ENCODE results near the gene PARP11. TPM values are rescaled to one million over a fixed set of nuclear protein-coding genes. Genes with fewer than 3 reads are reported as not detected.

PARP11 gene
- total and polyA plus RNA-seq, 7 experiments from 2014 or later: 7.2 to 37.4 (median 24.8) TPM

GRCh38 chr12:3832738-3833137 lies 40.5 kb downstream of the PARP11 start:
- H3K27me3 ChIP-seq (ENCODE audit: control insufficient read depth in 2 of 2, insufficient read depth in 2 of 2, low read length in 2 of 2): no peaks in the 10 kb centered on the region
- H3K4me3 ChIP-seq (ENCODE audit: low read length): no peak overlapping the region
- Mint-ChIP-seq H3K4me3 (peak overlapping the region in 3 of 10 donors; percentile 25 to 39 (median 25)), H3K27ac (peak overlapping the region in 3 of 9 donors; percentile 28 to 53 (median 30)), H3K36me3 (peaks cover 0 to 31% (median 30%) of the 10 kb centered on the region in 5 donors), H3K9me3 (peaks cover 0 to 13% (median 0%) of the 10 kb centered on the region in 11 donors), H3K4me1 (peaks cover 22 to 69% (median 59%) of the 10 kb centered on the region in 7 donors), H3K27me3 (no peaks in the 10 kb centered on the region)
- DNase-seq: no peak
- peaks cover 0 to 15% (median 0%) of the 10 kb centered on the region in 3 experiments for H3K36me3 ChIP-seq (ENCODE audit: control insufficient read depth in 2 of 3, insufficient read depth in 3 of 3, low read length in 3 of 3)
- intact Hi-C loops (cut with micrococcal nuclease): no loop called here
- POLR2A ChIA-PET: no interaction called here
- peaks cover 0 to 12% of the 10 kb centered on the region in 2 donors for H3K4me1 ChIP-seq (ENCODE audit: control insufficient read depth in 2 of 2, insufficient read depth in 2 of 2, low read length in 2 of 2)
- CTCF ChIA-PET: no interaction called here
- no peak for ATAC-seq
- H3K27ac ChIP-seq (ENCODE audit: low read depth, low read length): no peak overlapping the region
- no peaks in the 10 kb centered on the region for H3K9me3 ChIP-seq (ENCODE audit: control insufficient read depth in 2 of 3, low read length in 3 of 3)

GRCh38 chr12:3828888-3829287 lies 44.3 kb downstream of the PARP11 start:
- no peak for ATAC-seq
- peaks cover 0 to 2% of the 10 kb centered on the region in 2 donors for H3K4me1 ChIP-seq (ENCODE audit: control insufficient read depth in 2 of 2, insufficient read depth in 2 of 2, low read length in 2 of 2)
- DNase-seq: no peak
- Mint-ChIP-seq H3K27ac (no peak overlapping the region), H3K27me3 (no peaks in the 10 kb centered on the region), H3K4me3 (no peak overlapping the region), H3K36me3 (peaks cover 6 to 34% (median 20%) of the 10 kb centered on the region in 5 donors), H3K4me1 (peaks cover 3 to 31% (median 21%) of the 10 kb centered on the region in 7 donors), H3K9me3 (no peaks in the 10 kb centered on the region)
- H3K9me3 ChIP-seq (ENCODE audit: control insufficient read depth in 2 of 3, low read length in 3 of 3): no peaks in the 10 kb centered on the region
- peaks cover 0 to 40% (median 3%) of the 10 kb centered on the region in 3 experiments for H3K36me3 ChIP-seq (ENCODE audit: control insufficient read depth in 2 of 3, insufficient read depth in 3 of 3, low read length in 3 of 3)
- no peak overlapping the region for H3K4me3 ChIP-seq (ENCODE audit: low read length)
- intact Hi-C loops (cut with micrococcal nuclease): no loop called here
- H3K27ac ChIP-seq (ENCODE audit: low read depth, low read length): no peak overlapping the region
- ChIA-PET POLR2A (no interaction called here), CTCF (no interaction called here)
- no peaks in the 10 kb centered on the region for H3K27me3 ChIP-seq (ENCODE audit: control insufficient read depth in 2 of 2, insufficient read depth in 2 of 2, low read length in 2 of 2)

- DNase-seq (no peak), ATAC-seq (no peak)
- Mint-ChIP-seq H3K4me1 (peaks cover 2 to 19% (median 9%) of the 10 kb centered on the region in 7 donors), H3K9me3 (no peaks in the 10 kb centered on the region), H3K36me3 (peaks cover 6 to 41% (median 19%) of the 10 kb centered on the region in 5 donors), H3K4me3 (no peak overlapping the region), H3K27me3 (no peaks in the 10 kb centered on the region), H3K27ac (no peak overlapping the region)
- Histone ChIP-seq H3K36me3 (ENCODE audit: control insufficient read depth in 2 of 3, insufficient read depth in 3 of 3, low read length in 3 of 3) (peaks cover 0 to 40% (median 3%) of the 10 kb centered on the region in 3 experiments), H3K27ac (ENCODE audit: low read depth, low read length) (no peak overlapping the region), H3K9me3 (ENCODE audit: control insufficient read depth in 2 of 3, low read length in 3 of 3) (no peaks in the 10 kb centered on the region), H3K27me3 (ENCODE audit: control insufficient read depth in 2 of 2, insufficient read depth in 2 of 2, low read length in 2 of 2) (no peaks in the 10 kb centered on the region), H3K4me3 (ENCODE audit: low read length) (no peak overlapping the region), H3K4me1 (ENCODE audit: control insufficient read depth in 2 of 2, insufficient read depth in 2 of 2, low read length in 2 of 2) (no peaks in the 10 kb centered on the region)
- ChIA-PET CTCF (no interaction called here), POLR2A (no interaction called here)
- intact Hi-C loops (cut with micrococcal nuclease): no loop called here
These were observed 45.7 kb downstream of the PARP11 start for GRCh38 chr12:3827301-3828000.

GRCh38 chr12:3821441-3821840 lies 51.8 kb downstream of the PARP11 start:
- ATAC-seq: no peak
- Mint-ChIP-seq H3K27ac (peak overlapping the region in 1 of 9 donors; percentile 54), H3K9me3 (no peaks in the 10 kb centered on the region), H3K4me1 (peaks cover 0 to 2% (median 0%) of the 10 kb centered on the region in 7 donors), H3K4me3 (no peak overlapping the region), H3K27me3 (no peaks in the 10 kb centered on the region), H3K36me3 (peaks cover 7 to 36% (median 18%) of the 10 kb centered on the region in 5 donors)
- POLR2A ChIA-PET: no interaction called here
- Histone ChIP-seq H3K27me3 (ENCODE audit: control insufficient read depth in 2 of 2, insufficient read depth in 2 of 2, low read length in 2 of 2) (no peaks in the 10 kb centered on the region), H3K27ac (ENCODE audit: low read depth, low read length) (no peak overlapping the region), H3K9me3 (ENCODE audit: control insufficient read depth in 2 of 3, low read length in 3 of 3) (no peaks in the 10 kb centered on the region), H3K4me3 (ENCODE audit: low read length) (no peak overlapping the region), H3K36me3 (ENCODE audit: control insufficient read depth in 2 of 3, insufficient read depth in 3 of 3, low read length in 3 of 3) (peaks cover 0 to 46% (median 3%) of the 10 kb centered on the region in 3 experiments), H3K4me1 (ENCODE audit: control insufficient read depth in 2 of 2, insufficient read depth in 2 of 2, low read length in 2 of 2) (no peaks in the 10 kb centered on the region)
- intact Hi-C loops (cut with micrococcal nuclease): no loop called here
- no peak for DNase-seq
- CTCF ChIA-PET: no interaction called here

GRCh38 chr12:3820122-3820521 lies 53.1 kb downstream of the PARP11 start:
- no peaks in the 10 kb centered on the region for H3K27me3 ChIP-seq (ENCODE audit: control insufficient read depth in 2 of 2, insufficient read depth in 2 of 2, low read length in 2 of 2)
- ChIA-PET POLR2A (no interaction called here), CTCF (no interaction called here)
- intact Hi-C loops (cut with micrococcal nuclease): no loop called here
- no peak overlapping the region for H3K4me3 Mint-ChIP-seq
- H3K4me1 ChIP-seq (ENCODE audit: control insufficient read depth in 2 of 2, insufficient read depth in 2 of 2, low read length in 2 of 2): no peaks in the 10 kb centered on the region
- H3K4me1 Mint-ChIP-seq: peaks cover 0 to 7% (median 3%) of the 10 kb centered on the region in 7 donors
- no peaks in the 10 kb centered on the region for H3K9me3 ChIP-seq (ENCODE audit: control insufficient read depth in 2 of 3, low read length in 3 of 3)
- H3K4me3 ChIP-seq (ENCODE audit: low read length): no peak overlapping the region
- peaks cover 4 to 32% (median 16%) of the 10 kb centered on the region in 5 donors for H3K36me3 Mint-ChIP-seq
- DNase-seq (no peak), ATAC-seq (no peak)
- peaks cover 0 to 36% (median 0%) of the 10 kb centered on the region in 3 experiments for H3K36me3 ChIP-seq (ENCODE audit: control insufficient read depth in 2 of 3, insufficient read depth in 3 of 3, low read length in 3 of 3)
- no peaks in the 10 kb centered on the region for H3K27me3 Mint-ChIP-seq
- H3K9me3 Mint-ChIP-seq: no peaks in the 10 kb centered on the region
- no peak overlapping the region for H3K27ac Mint-ChIP-seq
- no peak overlapping the region for H3K27ac ChIP-seq (ENCODE audit: low read depth, low read length)

- no peaks in the 10 kb centered on the region for H3K27me3 ChIP-seq (ENCODE audit: control insufficient read depth in 2 of 2, insufficient read depth in 2 of 2, low read length in 2 of 2)
- peaks cover 0 to 34% (median 0%) of the 10 kb centered on the region in 3 experiments for H3K36me3 ChIP-seq (ENCODE audit: control insufficient read depth in 2 of 3, insufficient read depth in 3 of 3, low read length in 3 of 3)
- DNase-seq: no peak
- Mint-ChIP-seq H3K4me3 (no peak overlapping the region), H3K27me3 (no peaks in the 10 kb centered on the region), H3K4me1 (peaks cover 0 to 22% (median 9%) of the 10 kb centered on the region in 7 donors), H3K9me3 (no peaks in the 10 kb centered on the region), H3K27ac (peak overlapping the region in 1 of 9 donors; percentile 50), H3K36me3 (peaks cover 4 to 38% (median 23%) of the 10 kb centered on the region in 5 donors)
- no peaks in the 10 kb centered on the region for H3K4me1 ChIP-seq (ENCODE audit: control insufficient read depth in 2 of 2, insufficient read depth in 2 of 2, low read length in 2 of 2)
- H3K9me3 ChIP-seq (ENCODE audit: control insufficient read depth in 2 of 3, low read length in 3 of 3): no peaks in the 10 kb centered on the region
- POLR2A ChIA-PET: no interaction called here
- no peak overlapping the region for H3K27ac ChIP-seq (ENCODE audit: low read depth, low read length)
- no peak overlapping the region for H3K4me3 ChIP-seq (ENCODE audit: low read length)
- ATAC-seq: no peak
- intact Hi-C loops (cut with micrococcal nuclease): no loop called here
- CTCF ChIA-PET: no interaction called here
These were observed 56.9 kb downstream of the PARP11 start for GRCh38 chr12:3816266-3816665.

All from naive thymus-derived CD4-positive, alpha-beta T cell (primary cell).